ENCODE results near the gene SPAG4.

SPAG4 gene, protein sequence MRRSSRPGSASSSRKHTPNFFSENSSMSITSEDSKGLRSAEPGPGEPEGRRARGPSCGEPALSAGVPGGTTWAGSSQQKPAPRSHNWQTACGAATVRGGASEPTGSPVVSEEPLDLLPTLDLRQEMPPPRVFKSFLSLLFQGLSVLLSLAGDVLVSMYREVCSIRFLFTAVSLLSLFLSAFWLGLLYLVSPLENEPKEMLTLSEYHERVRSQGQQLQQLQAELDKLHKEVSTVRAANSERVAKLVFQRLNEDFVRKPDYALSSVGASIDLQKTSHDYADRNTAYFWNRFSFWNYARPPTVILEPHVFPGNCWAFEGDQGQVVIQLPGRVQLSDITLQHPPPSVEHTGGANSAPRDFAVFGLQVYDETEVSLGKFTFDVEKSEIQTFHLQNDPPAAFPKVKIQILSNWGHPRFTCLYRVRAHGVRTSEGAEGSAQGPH

DNA sequence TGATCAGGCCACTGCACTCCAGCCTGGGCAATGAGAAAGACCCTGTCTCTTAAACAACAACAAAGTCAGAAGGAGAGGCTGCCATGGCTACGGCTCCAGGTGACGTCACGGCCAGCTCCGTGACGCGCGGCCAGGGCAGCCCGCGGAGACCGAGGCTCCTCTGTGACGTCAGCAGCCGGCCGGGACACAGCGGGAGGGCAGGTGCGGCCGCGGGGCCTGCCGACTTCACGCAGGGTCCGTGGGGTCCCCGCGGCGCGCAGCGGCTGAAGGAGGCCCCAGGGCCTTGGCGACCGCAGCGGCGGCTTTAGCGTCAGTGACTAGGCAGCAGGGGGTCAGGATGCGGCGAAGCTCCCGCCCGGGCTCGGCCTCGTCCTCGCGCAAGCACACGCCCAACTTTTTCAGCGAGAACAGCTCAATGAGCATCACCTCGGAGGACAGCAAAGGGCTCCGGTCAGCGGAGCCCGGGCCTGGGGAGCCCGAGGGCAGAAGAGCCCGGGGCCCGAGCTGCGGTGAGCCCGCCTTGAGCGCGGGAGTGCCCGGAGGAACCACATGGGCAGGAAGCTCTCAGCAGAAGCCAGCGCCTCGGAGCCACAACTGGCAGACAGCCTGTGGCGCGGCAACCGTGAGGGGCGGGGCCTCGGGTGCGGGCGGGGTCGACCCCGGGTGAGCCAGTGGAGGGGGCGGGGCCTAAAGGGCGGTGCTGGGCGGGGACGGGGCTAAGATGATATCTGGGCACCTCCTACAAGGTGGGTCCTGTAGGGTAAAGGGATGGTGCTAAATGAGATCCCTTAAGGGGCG lies at the start of gene SPAG4:
SPAG4 (plus strand) TSS at position 163 of the 798 bp plus-strand sequence; CDS start at position 338, 175 bp downstream.
- DNase-seq (ENCODE audit: low read depth in 3 of 3) = peak; percentile 100

- no peak for DNase-seq (ENCODE audit: low read depth in 3 of 3)
These were observed 47.0 kb upstream of the SPAG4 start for GRCh38 chr20:35568645-35569044.

DNA sequence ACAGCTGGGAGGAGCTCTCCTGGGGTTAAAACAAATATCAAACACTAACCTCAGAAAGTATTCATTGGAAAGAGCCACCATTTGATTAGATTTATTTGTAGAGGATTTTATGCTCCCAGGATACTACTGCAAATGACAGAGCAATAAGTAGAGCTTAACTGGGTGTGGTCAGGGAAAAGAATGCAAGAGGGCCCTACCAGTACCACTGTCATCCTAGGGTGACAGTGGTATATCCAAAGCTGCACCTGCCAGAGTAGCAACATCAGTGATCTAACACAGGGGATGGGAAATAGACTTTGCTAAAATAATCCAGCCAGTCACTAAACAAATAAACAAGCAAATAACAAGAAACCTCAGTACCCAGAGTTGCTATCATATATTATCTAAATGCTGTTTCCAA lies 44.1 kb upstream of the SPAG4 start:
- DNase-seq (ENCODE audit: low read depth in 3 of 3) = no peak

DNA sequence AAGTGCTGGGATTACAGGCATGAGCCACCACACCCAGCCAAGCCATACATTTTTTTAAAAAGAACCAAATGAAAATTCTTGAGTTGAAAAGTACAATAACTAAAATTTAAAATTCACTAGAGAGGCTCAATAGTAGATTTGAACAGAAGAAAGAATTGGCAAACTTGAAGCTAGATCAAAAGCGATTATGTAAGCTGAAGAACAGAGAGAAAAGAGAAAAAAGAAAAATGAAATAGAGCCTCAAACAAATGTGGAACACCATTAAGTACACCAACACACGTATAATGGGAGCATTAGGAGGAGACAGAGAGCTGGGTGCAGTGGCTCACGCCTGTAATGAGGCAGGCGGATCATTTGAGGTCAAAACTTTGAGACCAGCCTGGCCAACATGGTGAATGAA lies 42.8 kb upstream of the SPAG4 start:
- DNase-seq (ENCODE audit: low read depth in 3 of 3) = no peak

GRCh38 chr20:35575958-35576357 lies 39.7 kb upstream of the SPAG4 start:
- DNase-seq (ENCODE audit: low read depth in 3 of 3) = no peak

GRCh38 chr20:35576816-35577215 lies 38.8 kb upstream of the SPAG4 start:
- no peak for DNase-seq (ENCODE audit: low read depth in 3 of 3)

DNA sequence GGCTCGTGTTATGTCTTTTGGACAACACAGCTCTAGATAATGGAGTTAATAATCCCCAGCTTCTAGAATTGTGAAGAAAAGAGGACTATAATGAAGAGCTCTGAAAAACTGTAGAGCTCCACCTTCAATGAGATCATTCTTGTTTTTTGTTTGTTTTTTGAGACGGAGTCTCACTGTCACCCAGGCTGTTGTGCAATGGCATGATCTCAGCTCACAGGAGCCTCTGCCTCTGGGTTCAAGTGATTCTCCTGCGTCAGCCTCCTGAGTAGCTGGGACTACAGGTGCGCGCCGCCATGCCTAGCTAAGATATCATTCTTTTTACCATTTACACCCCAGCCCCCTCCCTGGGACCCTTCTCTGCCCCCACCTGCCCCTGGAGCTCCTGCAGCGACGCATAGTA lies 37.2 kb upstream of the SPAG4 start:
- no peak for DNase-seq (ENCODE audit: low read depth in 3 of 3)

DNA sequence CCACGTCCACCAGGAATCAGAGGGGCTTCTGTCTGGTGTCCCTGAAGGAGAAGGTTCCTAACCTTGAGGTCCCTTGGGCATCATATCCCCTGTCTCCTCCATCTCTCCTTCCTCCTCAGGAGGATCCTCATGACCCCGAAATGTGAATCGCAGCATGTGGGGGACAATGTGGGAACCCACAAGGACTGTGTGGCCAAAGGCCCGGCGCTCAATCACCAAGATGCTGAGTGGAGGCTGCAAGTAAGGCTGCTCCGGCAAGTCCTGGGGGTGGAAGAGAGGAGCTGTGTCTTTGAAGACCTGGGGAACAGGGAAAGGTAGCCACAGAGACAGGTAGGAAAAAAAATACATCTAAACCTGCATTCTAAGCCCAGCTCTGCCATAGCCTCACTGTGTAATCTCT lies 36.4 kb upstream of the SPAG4 start:
- no peak for DNase-seq (ENCODE audit: low read depth in 3 of 3)

DNA sequence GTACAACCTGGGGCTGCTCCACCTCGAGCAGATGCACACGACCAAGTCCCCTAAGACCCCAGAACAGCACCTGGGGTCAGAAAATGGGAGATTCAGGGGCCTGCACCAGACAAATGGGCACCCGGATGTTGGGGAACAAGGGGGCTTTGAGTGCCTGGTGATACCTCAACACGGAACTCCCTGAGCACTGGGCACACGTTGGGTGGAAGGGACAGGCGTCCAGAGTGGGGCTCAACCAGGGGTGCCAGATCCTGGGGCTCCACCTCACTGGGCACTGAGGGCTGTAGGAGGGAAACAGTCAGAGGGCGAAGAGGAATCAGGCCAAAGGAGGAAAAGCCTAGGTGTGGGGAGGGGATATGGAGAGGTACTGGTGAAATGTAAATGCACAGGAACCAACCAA lies 33.5 kb upstream of the SPAG4 start:
- no peak for DNase-seq (ENCODE audit: low read depth in 3 of 3)

DNA sequence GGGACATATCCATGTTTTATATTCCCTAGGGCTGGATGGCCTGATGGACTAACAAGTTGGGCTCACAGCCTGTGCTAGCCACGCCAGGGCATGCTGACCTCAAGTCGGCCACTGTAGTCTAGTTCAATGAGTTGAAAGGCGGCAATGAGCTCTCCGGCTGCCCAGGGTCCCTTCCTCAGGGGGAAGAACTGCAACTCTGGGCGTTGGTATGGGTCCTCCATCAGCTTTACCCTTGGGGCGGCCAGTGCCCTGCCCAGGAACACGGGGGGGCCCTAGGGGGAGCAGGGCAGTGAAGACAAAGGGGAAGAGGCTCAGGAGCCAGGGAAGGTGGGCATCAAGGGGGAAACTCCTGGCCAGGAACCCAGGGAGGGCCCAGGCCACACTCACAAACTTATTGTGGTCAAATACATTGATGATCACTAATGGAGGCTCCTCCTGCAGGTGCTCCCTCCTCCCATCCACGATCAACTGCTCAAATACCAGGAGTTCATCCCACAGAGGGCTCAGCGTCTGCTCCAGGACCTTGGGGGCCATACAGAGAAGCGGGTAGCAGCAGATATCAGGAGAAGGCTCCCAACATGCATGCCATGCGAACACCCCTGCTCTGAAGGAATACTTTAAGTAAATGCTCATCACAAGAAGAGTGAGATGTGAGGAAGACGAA lies 32.8 kb upstream of the SPAG4 start:
- no peak for DNase-seq (ENCODE audit: low read depth in 3 of 3)

DNA sequence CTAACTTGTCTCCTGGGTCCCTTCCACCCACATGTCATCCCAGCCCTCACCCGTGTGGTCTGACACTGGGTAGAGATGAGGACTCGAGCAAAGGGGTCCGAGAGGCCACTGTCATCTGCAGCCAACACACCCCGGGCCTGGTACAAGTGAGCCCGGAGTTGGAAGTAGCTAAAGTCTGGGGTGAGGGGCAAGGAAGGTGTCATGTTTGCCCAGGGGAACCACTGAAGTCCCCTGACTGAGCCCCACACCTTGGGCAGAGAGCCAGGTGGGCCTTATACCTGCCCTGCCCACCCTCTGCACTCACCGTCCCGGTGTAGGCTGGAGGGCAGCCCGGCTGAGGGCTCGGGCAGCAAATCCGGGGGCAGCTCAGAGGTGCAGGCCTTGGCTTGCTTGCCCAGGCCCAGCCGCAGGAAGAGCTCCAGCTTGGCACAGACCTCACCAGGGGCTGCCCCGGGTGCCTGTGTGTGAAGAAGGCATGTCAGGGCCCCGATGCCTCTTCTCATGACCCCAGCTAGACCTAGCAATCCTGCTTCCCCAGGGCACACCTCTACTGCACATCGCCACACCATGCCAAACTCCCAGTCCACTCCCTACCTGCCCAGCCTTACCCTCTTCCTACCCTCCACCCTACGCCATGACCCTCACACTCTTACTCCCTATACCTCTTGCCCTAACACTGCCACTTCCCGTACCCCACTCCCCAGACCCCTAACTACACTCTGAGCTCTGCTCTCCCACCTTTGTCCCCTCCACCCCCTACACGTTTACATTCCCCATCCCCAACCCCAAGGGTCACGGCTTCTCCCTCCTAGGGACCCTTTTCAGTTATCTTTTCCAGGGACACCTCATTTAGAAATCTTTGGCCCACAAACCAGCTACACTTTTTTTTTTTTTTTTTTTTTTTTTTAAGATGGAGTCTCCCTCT lies 31.7 kb upstream of the SPAG4 start:
- DNase-seq (ENCODE audit: low read depth in 3 of 3) = no peak

DNA sequence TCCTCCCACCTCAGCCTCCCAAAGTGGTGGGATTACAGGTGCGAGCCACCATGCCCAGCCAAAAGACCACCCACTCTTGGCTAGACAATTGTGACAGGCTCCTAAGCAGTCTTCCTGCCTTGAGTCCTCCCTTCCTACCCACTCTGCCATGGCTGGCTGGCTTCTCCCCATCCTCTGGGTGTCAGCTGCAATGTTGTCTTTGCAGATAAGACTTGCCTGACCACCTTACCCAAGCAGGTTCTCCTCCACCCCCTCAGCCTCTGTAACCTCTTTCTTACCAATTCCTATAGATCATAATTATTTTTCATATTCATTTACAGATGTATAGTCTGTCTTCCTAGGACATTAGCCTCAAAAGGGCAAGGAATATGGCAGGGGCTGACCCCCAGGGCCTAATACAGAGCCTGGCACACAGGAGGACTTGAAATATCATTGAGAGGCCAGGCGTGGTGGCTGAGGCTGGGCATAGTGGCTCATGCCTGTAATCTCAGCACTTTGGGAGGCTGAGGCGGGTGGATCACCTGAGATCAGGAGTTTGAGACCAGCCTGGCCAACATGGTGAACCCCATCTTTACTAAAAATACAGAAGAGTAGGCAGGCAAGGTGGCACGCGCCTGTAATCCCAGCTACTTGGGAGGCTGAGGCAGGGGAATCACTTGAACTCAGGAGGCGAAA lies 28.7 kb upstream of the SPAG4 start:
- DNase-seq (ENCODE audit: low read depth in 3 of 3) = no peak

DNA sequence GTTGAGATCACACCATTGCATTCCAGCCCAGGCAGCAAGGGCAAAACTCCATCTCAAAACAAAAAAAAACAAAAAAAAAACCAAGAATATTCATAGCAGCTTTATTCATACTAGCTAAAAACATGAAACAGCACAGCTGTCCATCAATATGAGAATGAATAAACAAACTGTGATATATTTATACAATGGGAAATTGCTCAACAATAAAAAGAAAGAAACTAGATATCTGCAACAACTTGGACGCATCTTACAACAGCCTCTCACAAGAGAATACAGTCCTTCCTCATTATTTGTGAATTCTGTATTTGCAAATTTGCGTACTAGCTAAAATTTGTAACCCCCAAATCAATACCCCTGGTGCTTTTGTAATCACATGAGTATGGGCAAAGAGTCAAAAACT lies 28.2 kb upstream of the SPAG4 start:
- DNase-seq (ENCODE audit: low read depth in 3 of 3) = no peak

GRCh38 chr20:35588397-35588796 lies 27.2 kb upstream of the SPAG4 start:
- no peak for DNase-seq (ENCODE audit: low read depth in 3 of 3)

GRCh38 chr20:35592339-35592974 lies 23.2 kb upstream of the SPAG4 start:
- DNase-seq (ENCODE audit: low read depth in 3 of 3) = no peak

GRCh38 chr20:35595456-35595855 lies 20.2 kb upstream of the SPAG4 start:
- DNase-seq (ENCODE audit: low read depth in 3 of 3) = no peak

- no peak for DNase-seq (ENCODE audit: low read depth in 3 of 3)
These were observed 19.7 kb upstream of the SPAG4 start for GRCh38 chr20:35595901-35596300.

GRCh38 chr20:35597186-35597585 lies 18.4 kb upstream of the SPAG4 start:
- no peak for DNase-seq (ENCODE audit: low read depth in 3 of 3)

DNA sequence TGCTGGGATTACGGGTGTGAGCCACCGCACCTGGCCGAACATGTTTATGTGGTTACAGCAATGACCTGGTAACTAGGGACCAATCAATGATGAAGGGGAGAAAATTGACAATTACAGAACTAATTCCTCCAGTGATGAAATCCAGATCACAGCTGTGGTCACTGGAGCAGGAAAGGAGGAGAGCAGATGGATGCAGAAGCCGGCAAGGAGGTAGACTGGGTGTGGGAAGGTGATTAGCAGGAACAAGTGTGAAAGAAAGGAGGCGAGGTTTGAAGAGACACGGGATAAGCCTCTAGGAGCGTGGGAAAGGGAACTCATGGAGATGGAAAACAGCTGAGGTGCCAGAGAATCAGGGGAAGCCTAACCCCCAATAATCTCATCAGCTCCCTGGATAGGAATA lies 17.2 kb upstream of the SPAG4 start:
- DNase-seq (ENCODE audit: low read depth in 3 of 3) = no peak
